ENCODE data around the gene ABCA8.

The ABCA8 gene

GRCh38 chr17:68821860-68822696 is 133.1 kb downstream of the ABCA8 start:
- FAIRE-seq, result no peak

- no peak for FAIRE-seq
Measured at GRCh38 chr17:68820825-68821481, 134.2 kb downstream of the ABCA8 start.

GRCh38 chr17:68820476-68820824 is 134.7 kb downstream of the ABCA8 start:
- FAIRE-seq, result no peak

GRCh38 chr17:68819465-68819864 is 135.7 kb downstream of the ABCA8 start:
- no peak for FAIRE-seq
